HL-60 (cell line): ENCODE data around the gene DPYSL4.

Experiments used
- DNase-seq, 2 experiments: peaks; one replicate each; pipeline ENCODE4 v3.0.0-alpha.2; 2010 to 2020; ENCODE audit warnings: low read depth in 1 of 2, low spot score in 1 of 2
- H3K27ac ChIP-seq: fragments of 250-450 bp; sonication (Bioruptor Pico); replicated peaks from 2 replicates; pipeline ENCODE4 v1.5.1; 2020; ENCODE audit warnings: mild to moderate bottlenecking, moderate library complexity
- H3K27me3 ChIP-seq: fragments of 250-450 bp; sonication (Bioruptor Pico); 2 replicates; pipeline ENCODE4 v1.5.1; 2021; ENCODE audit warnings: mild to moderate bottlenecking, moderate library complexity; ENCODE audit not compliant: insufficient read depth, poor library complexity, severe bottlenecking
- H3K4me3 ChIP-seq: replicated peaks from 2 replicates; pipeline ENCODE4 v1.5.1; 2011; ENCODE audit warnings: mild to moderate bottlenecking, control low read depth, low read length; ENCODE audit not compliant: insufficient read depth
- GABPA ChIP-seq: IDR thresholded peaks from 2 replicates; pipeline ENCODE4 v1.6.1; 2012; ENCODE audit warnings: low read depth
- POLR2AphosphoS5 ChIP-seq: IDR thresholded peaks from 2 replicates; pipeline ENCODE4 v1.6.1; 2012; ENCODE audit warnings: low read depth
- SPI1 ChIP-seq: IDR thresholded peaks from 2 replicates; pipeline ENCODE4 v1.6.1; 2012; ENCODE audit warnings: low read depth, mild to moderate bottlenecking, borderline replicate concordance
- TF ChIP-seq, protein P1 (sequence below): IDR thresholded peaks from one replicate; pipeline ENCODE4 v1.5.1; 2011; ENCODE audit warnings: low read length, control low read depth, inconsistent platforms; ENCODE audit not compliant: insufficient read depth
- TF ChIP-seq, protein P2 (sequence below): IDR thresholded peaks from 2 replicates; pipeline ENCODE4 v1.6.1; 2012; ENCODE audit warnings: low read depth; ENCODE audit not compliant: insufficient replicate concordance

DPYSL4 gene

DNA sequence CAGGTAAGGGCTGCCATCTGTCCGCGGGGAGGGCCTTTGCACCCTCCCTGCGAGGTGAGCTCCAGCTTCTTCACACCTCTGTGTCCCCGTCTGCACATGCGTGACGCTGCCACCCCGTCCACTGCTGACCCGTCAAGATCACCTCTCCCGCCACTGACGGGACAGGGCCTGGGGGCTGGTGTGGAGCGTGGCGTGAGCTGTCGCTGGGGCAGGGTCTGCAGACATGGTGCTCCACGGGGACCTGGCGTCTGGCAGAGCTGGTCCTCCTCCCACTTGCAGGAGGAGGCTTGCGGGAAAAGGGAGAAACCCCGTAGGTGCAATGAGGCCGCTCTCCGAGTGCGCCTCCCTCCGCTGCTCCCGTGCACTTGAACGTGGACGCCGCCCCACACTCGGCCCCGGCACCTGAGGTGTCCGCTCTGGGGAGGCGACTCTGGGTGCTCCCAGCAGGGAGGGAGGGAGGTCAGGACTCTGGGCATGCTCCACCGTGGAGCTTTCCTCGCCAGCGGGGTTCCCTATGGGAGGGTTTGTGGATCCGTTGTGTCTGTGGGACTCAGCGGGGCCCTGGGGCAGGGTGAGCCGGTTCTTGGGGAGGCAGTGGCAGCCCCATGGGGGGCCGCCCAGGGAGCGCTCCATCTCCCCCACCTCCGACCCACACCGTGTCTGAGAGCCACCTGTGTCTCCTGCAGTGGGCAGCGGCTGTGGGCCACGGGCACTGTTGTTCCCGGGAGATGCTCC lies 17.6 kb upstream of the DPYSL4 start:
- no peak for TF ChIP-seq POLR2AphosphoS5
- TF ChIP-seq, protein P1, sequence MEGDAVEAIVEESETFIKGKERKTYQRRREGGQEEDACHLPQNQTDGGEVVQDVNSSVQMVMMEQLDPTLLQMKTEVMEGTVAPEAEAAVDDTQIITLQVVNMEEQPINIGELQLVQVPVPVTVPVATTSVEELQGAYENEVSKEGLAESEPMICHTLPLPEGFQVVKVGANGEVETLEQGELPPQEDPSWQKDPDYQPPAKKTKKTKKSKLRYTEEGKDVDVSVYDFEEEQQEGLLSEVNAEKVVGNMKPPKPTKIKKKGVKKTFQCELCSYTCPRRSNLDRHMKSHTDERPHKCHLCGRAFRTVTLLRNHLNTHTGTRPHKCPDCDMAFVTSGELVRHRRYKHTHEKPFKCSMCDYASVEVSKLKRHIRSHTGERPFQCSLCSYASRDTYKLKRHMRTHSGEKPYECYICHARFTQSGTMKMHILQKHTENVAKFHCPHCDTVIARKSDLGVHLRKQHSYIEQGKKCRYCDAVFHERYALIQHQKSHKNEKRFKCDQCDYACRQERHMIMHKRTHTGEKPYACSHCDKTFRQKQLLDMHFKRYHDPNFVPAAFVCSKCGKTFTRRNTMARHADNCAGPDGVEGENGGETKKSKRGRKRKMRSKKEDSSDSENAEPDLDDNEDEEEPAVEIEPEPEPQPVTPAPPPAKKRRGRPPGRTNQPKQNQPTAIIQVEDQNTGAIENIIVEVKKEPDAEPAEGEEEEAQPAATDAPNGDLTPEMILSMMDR = no peak
- no peak for TF ChIP-seq SPI1
- TF ChIP-seq, protein P2, sequence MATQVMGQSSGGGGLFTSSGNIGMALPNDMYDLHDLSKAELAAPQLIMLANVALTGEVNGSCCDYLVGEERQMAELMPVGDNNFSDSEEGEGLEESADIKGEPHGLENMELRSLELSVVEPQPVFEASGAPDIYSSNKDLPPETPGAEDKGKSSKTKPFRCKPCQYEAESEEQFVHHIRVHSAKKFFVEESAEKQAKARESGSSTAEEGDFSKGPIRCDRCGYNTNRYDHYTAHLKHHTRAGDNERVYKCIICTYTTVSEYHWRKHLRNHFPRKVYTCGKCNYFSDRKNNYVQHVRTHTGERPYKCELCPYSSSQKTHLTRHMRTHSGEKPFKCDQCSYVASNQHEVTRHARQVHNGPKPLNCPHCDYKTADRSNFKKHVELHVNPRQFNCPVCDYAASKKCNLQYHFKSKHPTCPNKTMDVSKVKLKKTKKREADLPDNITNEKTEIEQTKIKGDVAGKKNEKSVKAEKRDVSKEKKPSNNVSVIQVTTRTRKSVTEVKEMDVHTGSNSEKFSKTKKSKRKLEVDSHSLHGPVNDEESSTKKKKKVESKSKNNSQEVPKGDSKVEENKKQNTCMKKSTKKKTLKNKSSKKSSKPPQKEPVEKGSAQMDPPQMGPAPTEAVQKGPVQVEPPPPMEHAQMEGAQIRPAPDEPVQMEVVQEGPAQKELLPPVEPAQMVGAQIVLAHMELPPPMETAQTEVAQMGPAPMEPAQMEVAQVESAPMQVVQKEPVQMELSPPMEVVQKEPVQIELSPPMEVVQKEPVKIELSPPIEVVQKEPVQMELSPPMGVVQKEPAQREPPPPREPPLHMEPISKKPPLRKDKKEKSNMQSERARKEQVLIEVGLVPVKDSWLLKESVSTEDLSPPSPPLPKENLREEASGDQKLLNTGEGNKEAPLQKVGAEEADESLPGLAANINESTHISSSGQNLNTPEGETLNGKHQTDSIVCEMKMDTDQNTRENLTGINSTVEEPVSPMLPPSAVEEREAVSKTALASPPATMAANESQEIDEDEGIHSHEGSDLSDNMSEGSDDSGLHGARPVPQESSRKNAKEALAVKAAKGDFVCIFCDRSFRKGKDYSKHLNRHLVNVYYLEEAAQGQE = no peak
- no peak overlapping the region for H3K4me3 ChIP-seq

GRCh38 chr10:132169766-132170560 lies 16.8 kb upstream of the DPYSL4 start:
- H3K4me3 ChIP-seq = no peak overlapping the region
- H3K27me3 ChIP-seq = no peaks in the 10 kb centered on the region
- no peak overlapping the region for H3K27ac ChIP-seq
- no peak for DNase-seq
- TF ChIP-seq, protein P2 = no peak
- no peak for TF ChIP-seq POLR2AphosphoS5
- TF ChIP-seq, protein P1 = no peak
- TF ChIP-seq GABPA = no peak
- TF ChIP-seq SPI1 = no peak

More for the DNA sequence above, 17.6 kb upstream of the DPYSL4 start:
- DNase-seq = no peak
- Histone ChIP-seq H3K27me3 (no peaks in the 10 kb centered on the region), H3K27ac (no peak overlapping the region)

GRCh38 chr10:132170561-132171361 lies 16.0 kb upstream of the DPYSL4 start:
- Histone ChIP-seq H3K27me3 (peaks cover 3% of the 10 kb centered on the region), H3K4me3 (no peak overlapping the region), H3K27ac (no peak overlapping the region)
- TF ChIP-seq, protein P2 = no peak
- TF ChIP-seq GABPA = no peak
- TF ChIP-seq POLR2AphosphoS5 = no peak
- no peak for TF ChIP-seq SPI1
- TF ChIP-seq, protein P1 = no peak
- no peak for DNase-seq
